Measurements from ENCODE around the gene CDK11B.
"Not testable (repeated sequence)": the region's sequence is repeated elsewhere in the genome, so short reads cannot be mapped to it uniquely, and the experiment has no call there.

The CDK11B gene

DNA sequence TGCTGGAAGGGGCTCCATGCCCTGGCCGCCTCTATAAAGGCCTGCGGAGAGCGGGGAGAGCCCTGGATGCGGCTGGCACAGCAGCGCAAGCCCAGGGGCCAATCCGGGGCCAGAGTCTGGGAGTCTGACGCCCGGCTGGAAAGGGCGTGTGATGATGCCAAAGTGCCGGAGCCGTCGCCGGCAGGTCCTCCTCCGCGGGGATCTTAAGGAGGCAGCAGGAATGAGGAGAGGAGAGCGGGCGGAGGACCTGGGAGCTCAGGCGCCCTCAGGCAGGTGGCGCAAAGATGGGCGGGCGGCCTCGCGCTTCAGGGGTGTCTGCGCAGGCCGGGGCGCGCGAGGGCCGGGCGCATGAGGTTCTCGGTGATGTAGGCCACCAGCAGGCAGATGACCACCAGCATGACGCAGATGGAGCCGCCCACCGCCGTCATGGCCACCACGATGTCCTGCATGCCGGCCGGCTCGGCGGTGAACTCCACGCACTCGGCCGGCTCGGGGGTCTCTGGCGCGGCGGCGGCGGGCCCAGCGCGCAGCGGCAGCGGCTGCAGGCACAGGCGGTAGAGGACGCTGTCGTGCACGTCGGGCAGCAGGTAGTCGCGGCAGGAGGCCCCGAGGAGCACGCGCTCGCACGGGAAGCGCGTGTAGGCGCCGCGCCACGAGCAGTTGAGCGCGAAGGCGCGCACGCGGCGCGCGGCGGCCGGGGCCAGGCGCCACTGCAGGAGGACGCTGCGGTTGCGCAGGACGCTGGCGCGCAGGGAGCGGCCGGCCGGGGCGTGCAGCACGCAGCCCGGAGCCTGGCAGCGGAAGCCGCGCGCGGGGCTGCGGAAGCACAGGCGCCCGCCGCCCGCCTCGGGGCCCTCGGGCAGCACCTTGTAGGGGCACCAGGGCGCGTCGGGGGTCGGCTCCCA lies 59.5 kb downstream of the CDK11B start:
- no peak for DNase-seq (ENCODE audit: low read depth)

DNA sequence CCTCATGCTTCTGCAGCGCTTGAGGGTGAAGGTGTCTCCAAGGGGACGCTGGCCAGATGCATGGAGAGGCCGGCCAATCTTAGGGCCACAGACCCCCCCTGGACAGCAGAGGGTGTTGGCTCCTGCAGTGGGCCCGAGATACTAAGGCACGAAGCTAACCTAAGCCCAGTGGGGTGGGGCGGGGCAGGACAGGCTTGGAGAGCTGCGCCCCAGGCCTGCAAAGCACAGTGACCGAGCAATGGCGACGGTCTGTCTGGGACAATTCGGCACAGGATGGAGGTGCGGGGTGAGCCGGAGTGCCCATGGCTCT lies 60.1 kb downstream of the CDK11B start:
- no peak for DNase-seq (ENCODE audit: low read depth)

DNA sequence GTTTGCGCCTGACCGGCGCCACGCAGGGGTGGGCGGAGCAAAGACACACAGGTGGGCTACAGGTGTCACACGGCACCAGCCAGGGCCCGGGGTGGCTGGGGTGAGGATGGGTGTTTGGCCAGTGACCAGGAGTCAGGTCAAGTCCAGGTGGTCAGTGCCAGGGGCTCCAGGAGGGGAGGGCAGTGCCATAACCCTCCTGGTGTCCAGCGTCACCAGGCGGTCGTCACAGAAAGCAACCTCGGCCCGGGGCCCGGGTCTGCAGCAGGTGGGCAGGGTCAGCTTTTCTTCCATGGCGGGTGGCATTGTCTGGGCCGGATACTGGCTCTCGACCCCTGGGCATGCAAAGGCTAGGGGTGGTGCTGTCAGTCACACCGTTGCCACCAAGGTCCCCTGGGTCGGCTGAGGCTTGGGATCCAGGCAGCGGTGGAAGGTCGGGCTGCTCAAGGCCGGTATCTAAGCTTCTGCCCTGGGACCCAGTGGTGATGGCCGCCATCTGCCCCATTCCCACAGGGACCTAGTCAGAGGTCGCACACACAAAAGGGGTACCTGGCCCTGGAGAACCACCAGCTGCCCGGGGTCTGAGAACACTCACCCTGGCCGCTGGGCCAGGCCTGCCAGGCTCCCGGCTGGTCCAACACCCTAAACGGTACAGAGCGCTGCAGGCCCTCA lies 60.6 kb downstream of the CDK11B start:
- DNase-seq (ENCODE audit: low read depth): no peak

DNA sequence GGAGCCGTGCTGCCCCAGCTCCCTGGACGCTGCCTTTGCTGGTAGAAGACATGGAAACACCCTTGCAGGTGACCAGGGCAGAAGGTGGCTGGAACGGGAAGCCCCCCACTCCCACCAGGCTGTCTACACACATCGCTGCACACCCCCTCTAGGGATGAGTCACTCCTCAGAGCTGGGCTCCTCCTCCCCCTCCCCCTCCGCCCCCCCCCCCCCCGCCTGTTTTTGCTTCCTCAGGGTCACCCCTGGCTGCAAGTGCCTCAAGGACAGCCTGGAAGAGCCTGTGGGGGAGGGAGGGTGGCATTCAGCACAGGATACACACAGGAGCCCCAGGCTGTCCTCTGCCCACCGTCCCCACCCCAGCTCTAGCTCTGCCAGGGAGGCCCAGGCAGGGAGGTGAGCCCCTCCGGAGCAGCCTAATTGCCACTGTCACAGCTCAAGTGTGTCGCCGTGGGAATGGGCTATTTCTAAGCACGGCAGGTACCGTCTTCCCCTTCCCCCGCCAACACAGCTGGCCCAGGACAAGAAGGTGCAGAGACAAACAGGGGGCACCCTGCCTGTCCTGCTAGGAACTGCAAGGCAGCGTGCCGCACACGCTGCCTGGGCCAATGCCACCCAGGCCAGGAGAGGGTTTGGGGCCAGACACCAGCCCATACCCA lies 61.4 kb downstream of the CDK11B start:
- no peak for DNase-seq (ENCODE audit: low read depth)

DNA sequence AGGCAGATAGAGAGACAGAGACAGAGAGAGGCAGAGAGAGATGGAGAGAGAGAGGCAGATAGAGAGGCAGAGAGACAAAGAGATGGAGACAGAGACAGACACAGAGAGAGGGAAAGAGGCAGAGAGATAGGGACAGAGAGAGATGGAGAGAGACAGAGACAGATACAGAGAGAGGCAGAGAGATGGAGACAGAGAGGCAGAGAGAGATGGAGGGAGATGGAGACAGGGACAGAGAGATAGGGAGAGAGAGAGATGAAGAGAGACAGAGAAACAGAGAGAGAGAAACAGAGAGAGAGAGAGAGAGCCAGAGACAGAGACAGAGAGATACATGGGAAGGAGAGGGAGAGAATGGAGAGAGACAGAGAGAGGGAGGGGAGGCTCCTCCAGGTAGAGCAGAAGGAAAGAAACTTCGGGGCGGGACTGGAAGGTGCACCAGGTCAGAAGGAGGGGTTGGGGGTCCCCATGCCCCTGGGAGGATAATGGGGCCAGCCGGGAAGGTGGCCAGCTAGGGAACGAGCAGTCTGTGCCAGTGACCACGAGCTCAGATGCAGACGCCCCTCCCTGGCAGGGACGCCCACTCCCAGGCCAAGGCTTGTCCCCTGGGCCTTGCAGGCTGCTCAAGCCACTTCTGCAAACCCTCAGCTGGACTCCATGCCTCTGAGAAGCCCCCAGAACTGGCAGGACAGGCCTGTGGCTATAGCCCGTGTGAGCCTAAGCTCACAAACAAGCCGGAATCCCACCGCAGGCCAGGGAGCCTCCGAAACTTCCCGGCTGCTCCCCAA lies 62.1 kb downstream of the CDK11B start:
- DNase-seq (ENCODE audit: low read depth): no peak

DNA sequence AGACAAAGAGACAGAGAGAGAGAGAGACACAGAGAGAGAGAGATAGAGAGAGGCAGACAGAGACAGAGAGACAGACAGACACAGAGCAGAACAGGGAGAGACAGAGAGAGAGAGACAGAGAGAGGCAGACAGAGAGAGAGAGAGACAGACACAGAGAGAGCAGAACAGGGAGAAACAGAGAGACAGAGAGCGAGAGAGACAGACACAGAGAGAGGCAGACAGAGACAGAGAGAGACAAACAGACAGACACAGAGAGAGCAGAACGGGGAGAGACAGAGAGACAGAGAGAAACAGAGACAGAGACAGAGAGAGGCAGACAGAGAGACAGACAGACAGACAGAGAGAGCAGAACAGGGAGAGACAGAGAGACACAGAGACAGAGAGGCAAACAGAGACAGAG lies 63.5 kb downstream of the CDK11B start:
- not testable (repeated sequence) for DNase-seq (ENCODE audit: low read depth)

DNA sequence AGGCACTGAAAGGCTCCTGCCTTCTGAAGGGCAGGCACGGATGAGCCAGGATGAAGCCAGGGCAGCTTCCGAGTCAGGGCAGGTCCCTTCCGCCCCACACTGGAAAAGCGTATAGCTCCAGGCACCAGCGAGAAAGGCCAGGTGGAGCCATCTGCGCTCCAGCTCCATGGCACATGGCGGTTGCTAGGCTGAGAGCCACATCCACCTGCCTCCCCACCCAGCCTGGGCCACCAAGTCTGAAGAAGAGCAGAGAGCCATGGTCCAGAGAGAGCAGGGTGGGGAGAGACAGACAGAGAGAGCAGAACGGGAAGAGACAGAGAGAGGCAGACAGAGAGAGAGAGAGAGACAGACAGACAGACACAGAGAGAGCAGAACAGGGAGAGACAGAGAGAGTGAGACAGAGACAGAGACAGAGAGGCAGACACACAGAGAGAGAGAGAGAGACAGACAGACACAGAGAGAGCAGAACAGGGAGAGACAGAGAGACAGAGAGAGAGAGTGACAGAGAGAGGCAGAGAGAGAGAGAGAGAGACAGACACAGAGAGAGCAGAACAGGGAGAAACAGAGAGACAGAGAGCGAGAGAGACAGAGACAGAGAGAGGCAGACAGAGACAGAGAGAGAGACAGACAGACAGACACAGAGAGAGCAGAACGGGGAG lies 64.1 kb downstream of the CDK11B start:
- no peak for DNase-seq (ENCODE audit: low read depth)

DNA sequence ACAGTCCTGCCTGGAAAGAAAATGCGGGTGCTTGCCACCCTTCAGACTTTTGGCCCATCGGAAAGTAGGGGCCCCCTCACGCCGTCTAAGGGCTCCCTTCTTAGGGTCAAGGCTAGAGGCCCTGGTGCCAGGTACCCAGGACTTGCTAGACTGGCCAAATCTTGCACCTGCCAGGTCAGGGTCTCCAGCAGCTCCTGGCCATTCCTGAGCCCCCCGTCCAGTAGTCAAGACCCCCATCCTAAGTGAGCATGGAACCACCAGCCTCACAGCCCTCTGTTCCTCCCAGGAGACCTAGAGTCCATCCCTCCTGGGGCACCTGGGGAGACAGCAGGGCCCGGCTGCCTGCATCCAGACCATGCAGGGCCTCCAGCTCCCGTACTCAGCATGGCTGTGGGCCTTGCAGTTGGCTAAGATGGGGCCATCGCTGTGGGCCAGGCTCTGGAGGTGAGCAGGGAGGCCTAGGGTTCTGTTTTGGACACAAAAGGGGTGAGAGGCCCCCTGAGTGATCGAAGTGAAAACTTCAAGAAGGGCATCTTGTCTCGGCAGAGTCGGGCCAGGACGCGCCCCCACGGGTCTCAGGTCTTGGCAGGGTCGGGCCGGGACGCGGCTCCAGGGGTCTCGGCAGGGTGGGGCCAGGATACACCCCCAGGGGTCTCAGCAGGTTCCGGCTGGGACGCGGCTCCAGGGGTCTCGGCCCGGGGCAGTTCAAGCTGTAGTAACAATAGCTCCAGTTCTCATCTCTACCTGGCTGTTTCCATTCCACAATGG lies 64.8 kb downstream of the CDK11B start:
- no peak for DNase-seq (ENCODE audit: low read depth)

DNA sequence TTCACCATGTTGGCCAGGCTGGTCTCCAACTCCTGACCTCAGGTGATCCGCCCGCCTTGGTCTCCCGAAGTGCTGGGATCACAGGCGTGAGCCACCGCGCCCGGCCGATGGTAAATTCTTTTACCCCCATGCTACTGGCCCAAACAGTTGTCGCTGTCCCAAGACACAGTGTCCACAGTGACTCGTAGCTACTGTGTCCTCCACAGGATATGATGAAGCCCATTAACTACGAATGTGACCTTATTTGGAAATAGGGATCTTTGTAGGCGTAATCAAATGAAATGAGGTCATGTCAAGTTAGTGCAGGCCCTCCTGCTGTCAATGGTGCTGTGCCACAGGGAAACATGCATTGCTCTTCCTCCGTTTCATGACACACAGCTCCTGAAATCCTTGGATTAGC lies 67.4 kb downstream of the CDK11B start:
- no peak for DNase-seq (ENCODE audit: low read depth)

Data from activated T-helper 1 cell treated with Interleukin-2 at 50 U/mL for 16 hours (primary cell).